BLaER1 (cell line): Measurements from ENCODE around the gene NDUFB1.
A peak's percentile ranks its signal among the peaks of the same experiment; 100 is the strongest.

Experiments
- H3K27ac ChIP-seq: shearing (Covaris generic); formaldehyde crosslinking; 2 replicates; pipeline ENCODE4 v1.8.1; 2022
- H3K27me3 ChIP-seq: shearing (Covaris generic); formaldehyde crosslinking; 2 replicates; pipeline ENCODE4 v1.8.1; 2022
- H3K36me3 ChIP-seq: shearing (Covaris generic); formaldehyde crosslinking; 2 replicates; pipeline ENCODE4 v1.8.1; 2022
- H3K4me1 ChIP-seq: shearing (Covaris generic); formaldehyde crosslinking; 2 replicates; pipeline ENCODE4 v1.8.1; 2022
- H3K4me2 ChIP-seq: shearing (Covaris generic); formaldehyde crosslinking; 2 replicates; pipeline ENCODE4 v1.8.1; 2022
- H3K4me3 ChIP-seq: shearing (Covaris generic); formaldehyde crosslinking; 2 replicates; pipeline ENCODE4 v1.8.1; 2022
- H3K9ac ChIP-seq: shearing (Covaris generic); formaldehyde crosslinking; 2 replicates; pipeline ENCODE4 v1.8.1; 2022
- H3K9me3 ChIP-seq: shearing (Covaris generic); formaldehyde crosslinking; 2 replicates; pipeline ENCODE4 v1.8.1; 2022
- H4K20me1 ChIP-seq: shearing (Covaris generic); formaldehyde crosslinking; 2 replicates; pipeline ENCODE4 v1.8.1; 2022
- Cebpa-rat ChIP-seq: shearing (Covaris generic); IDR thresholded peaks from 2 replicates; pipeline ENCODE4 v1.8.1; 2022

NDUFB1 gene

GRCh38 chr14:92103363-92103989 lies 18.0 kb downstream of the NDUFB1 start:
- no peak for TF ChIP-seq Cebpa-rat
- no peak overlapping the region for H3K27ac ChIP-seq
- no peak overlapping the region for H3K4me3 ChIP-seq
- H4K20me1 ChIP-seq, result peaks cover 75% of the 10 kb centered on the region
- no peaks in the 10 kb centered on the region for H3K9me3 ChIP-seq
- no peak overlapping the region for H3K9ac ChIP-seq
- H3K4me2 ChIP-seq, result peak overlapping the region; percentile 36
- H3K36me3 ChIP-seq, result 0 out of 2 replicates have a peak, but pooled peaks cover 6% of the 10 kb centered on the region
- no peaks in the 10 kb centered on the region for H3K27me3 ChIP-seq
- H3K4me1 ChIP-seq, result peaks cover 32% of the 10 kb centered on the region

- Histone ChIP-seq H4K20me1 (peaks cover 96% of the 10 kb centered on the region), H3K36me3 (peaks cover 28% of the 10 kb centered on the region), H3K9ac (no peak overlapping the region), H3K4me2 (no peak overlapping the region), H3K4me1 (peaks cover 17% of the 10 kb centered on the region), H3K27ac (no peak overlapping the region), H3K4me3 (no peak overlapping the region), H3K9me3 (no peaks in the 10 kb centered on the region), H3K27me3 (no peaks in the 10 kb centered on the region)
- TF ChIP-seq Cebpa-rat, result no peak
These were observed 21.7 kb downstream of the NDUFB1 start for GRCh38 chr14:92099802-92100201.

GRCh38 chr14:92093320-92093719 lies 28.2 kb downstream of the NDUFB1 start:
- Histone ChIP-seq H4K20me1 (peaks cover 35% of the 10 kb centered on the region), H3K4me3 (no peak overlapping the region), H3K9ac (no peak overlapping the region), H3K4me2 (no peak overlapping the region), H3K9me3 (no peaks in the 10 kb centered on the region), H3K36me3 (peaks cover 72% of the 10 kb centered on the region), H3K27ac (no peak overlapping the region), H3K4me1 (no peaks in the 10 kb centered on the region), H3K27me3 (no peaks in the 10 kb centered on the region)
- no peak for TF ChIP-seq Cebpa-rat

- no peak overlapping the region for H3K4me2 ChIP-seq
- no peak for TF ChIP-seq Cebpa-rat
- no peak overlapping the region for H3K9ac ChIP-seq
- H3K4me1 ChIP-seq, result no peaks in the 10 kb centered on the region
- no peaks in the 10 kb centered on the region for H4K20me1 ChIP-seq
- H3K36me3 ChIP-seq, result peaks cover 86% of the 10 kb centered on the region
- no peak overlapping the region for H3K27ac ChIP-seq
- no peaks in the 10 kb centered on the region for H3K9me3 ChIP-seq
- no peaks in the 10 kb centered on the region for H3K27me3 ChIP-seq
- no peak overlapping the region for H3K4me3 ChIP-seq
These were observed 33.0 kb downstream of the NDUFB1 start for GRCh38 chr14:92088494-92088893.

GRCh38 chr14:92074555-92074954 lies 47.0 kb downstream of the NDUFB1 start:
- no peaks in the 10 kb centered on the region for H3K9me3 ChIP-seq
- peaks cover 87% of the 10 kb centered on the region for H3K36me3 ChIP-seq
- TF ChIP-seq Cebpa-rat, result no peak

More at GRCh38 chr14:92074555-92074954, 47.0 kb downstream of the NDUFB1 start:
- no peak overlapping the region for H3K27ac ChIP-seq
- no peak overlapping the region for H3K4me3 ChIP-seq
- H3K4me1 ChIP-seq, result no peaks in the 10 kb centered on the region
- no peak overlapping the region for H3K4me2 ChIP-seq
- H3K27me3 ChIP-seq, result no peaks in the 10 kb centered on the region
- no peak overlapping the region for H3K9ac ChIP-seq
- no peaks in the 10 kb centered on the region for H4K20me1 ChIP-seq
